Measurements from ENCODE around the gene GPHN. TPM values are rescaled to one million over a fixed set of nuclear protein-coding genes. Genes with fewer than 3 reads are reported as not detected.

Gene GPHN
- total RNA-seq, 1 experiment from 2014 or later: 18.1 TPM

DNA sequence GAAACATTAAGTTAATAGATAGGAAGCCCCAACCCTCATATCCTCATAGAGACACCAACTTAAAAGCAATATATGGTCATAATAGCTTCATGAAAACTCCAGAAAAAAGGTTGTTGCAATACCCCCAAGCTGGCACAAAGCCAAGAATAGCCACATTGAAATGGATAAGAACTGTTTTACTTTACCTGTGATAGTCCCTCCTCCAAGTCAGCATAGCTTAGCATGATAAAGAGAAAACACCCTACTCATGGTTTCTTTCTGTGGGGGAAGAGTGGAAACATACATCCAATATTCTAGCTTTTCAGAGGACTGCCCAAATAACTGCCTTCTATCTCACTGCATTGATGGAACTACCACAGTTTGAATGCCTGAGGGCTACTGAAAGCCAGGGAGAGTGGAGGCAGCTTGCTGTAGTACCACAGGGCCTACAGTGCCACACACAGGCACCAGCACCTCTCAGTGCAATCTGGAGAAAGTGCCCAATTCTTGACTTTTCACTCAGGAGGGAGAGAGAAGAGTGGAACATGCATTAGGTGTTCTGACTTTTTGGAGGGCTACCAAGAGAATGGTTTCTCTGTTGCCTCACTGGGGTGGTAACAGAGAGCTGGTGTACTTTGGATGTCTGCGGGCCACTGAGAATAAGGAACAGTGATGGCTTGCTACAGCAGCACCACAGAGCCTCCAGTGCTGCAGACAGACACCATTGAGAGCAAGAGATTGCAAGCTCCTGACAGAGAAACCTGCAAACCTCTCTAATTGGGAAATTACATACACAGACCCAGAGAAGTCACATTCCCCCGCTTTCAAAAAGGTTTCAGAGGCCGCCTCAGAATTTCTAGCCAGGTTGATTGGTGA is 524.2 kb downstream of the GPHN start:
- CTCF ChIA-PET: no interaction called here
- Mint-ChIP-seq H3K4me1 (peaks cover 21% of the 10 kb centered on the region), H3K27me3 (ENCODE audit: low read depth) (no peaks in the 10 kb centered on the region)

More for the DNA sequence above, 524.2 kb downstream of the GPHN start:
- TF ChIP-seq, protein P1, sequence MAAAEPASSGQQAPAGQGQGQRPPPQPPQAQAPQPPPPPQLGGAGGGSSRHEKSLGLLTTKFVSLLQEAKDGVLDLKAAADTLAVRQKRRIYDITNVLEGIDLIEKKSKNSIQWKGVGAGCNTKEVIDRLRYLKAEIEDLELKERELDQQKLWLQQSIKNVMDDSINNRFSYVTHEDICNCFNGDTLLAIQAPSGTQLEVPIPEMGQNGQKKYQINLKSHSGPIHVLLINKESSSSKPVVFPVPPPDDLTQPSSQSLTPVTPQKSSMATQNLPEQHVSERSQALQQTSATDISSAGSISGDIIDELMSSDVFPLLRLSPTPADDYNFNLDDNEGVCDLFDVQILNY (CRISPR knock-in tag; IDR thresholded peaks at IDR 0.05): no peak
- TF ChIP-seq NR1H2 (CRISPR knock-in tag; IDR thresholded peaks at IDR 0.05) (no peak), MAX (CRISPR knock-in tag; IDR thresholded peaks at IDR 0.05) (no peak), CBFB (CRISPR knock-in tag; IDR thresholded peaks at IDR 0.05; ENCODE audit: low read depth) (no peak), FOXP4 (CRISPR knock-in tag; IDR thresholded peaks at IDR 0.05) (no peak), ZNF396 (CRISPR knock-in tag; IDR thresholded peaks at IDR 0.05; ENCODE audit: borderline replicate concordance) (no peak), GTF2I (CRISPR knock-in tag; conservative IDR thresholded peaks at IDR 0.05) (no peak), RORB (CRISPR knock-in tag; IDR thresholded peaks at IDR 0.05) (no peak), ZBTB21 (CRISPR knock-in tag; IDR thresholded peaks at IDR 0.05; ENCODE audit: borderline replicate concordance) (no peak), KAT7 (CRISPR knock-in tag; IDR thresholded peaks at IDR 0.05; ENCODE audit: borderline replicate concordance) (no peak), PRRX2 (CRISPR knock-in tag; IDR thresholded peaks at IDR 0.05) (no peak), NFATC4 (CRISPR knock-in tag; IDR thresholded peaks at IDR 0.05) (no peak)
- TF ChIP-seq, protein P2, sequence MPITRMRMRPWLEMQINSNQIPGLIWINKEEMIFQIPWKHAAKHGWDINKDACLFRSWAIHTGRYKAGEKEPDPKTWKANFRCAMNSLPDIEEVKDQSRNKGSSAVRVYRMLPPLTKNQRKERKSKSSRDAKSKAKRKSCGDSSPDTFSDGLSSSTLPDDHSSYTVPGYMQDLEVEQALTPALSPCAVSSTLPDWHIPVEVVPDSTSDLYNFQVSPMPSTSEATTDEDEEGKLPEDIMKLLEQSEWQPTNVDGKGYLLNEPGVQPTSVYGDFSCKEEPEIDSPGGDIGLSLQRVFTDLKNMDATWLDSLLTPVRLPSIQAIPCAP (CRISPR knock-in tag; IDR thresholded peaks at IDR 0.05): no peak
- TF ChIP-seq, protein P3, sequence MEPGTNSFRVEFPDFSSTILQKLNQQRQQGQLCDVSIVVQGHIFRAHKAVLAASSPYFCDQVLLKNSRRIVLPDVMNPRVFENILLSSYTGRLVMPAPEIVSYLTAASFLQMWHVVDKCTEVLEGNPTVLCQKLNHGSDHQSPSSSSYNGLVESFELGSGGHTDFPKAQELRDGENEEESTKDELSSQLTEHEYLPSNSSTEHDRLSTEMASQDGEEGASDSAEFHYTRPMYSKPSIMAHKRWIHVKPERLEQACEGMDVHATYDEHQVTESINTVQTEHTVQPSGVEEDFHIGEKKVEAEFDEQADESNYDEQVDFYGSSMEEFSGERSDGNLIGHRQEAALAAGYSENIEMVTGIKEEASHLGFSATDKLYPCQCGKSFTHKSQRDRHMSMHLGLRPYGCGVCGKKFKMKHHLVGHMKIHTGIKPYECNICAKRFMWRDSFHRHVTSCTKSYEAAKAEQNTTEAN (CRISPR knock-in tag; IDR thresholded peaks at IDR 0.05): no peak
- TF ChIP-seq, protein P4, sequence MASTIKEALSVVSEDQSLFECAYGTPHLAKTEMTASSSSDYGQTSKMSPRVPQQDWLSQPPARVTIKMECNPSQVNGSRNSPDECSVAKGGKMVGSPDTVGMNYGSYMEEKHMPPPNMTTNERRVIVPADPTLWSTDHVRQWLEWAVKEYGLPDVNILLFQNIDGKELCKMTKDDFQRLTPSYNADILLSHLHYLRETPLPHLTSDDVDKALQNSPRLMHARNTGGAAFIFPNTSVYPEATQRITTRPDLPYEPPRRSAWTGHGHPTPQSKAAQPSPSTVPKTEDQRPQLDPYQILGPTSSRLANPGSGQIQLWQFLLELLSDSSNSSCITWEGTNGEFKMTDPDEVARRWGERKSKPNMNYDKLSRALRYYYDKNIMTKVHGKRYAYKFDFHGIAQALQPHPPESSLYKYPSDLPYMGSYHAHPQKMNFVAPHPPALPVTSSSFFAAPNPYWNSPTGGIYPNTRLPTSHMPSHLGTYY (CRISPR knock-in tag; IDR thresholded peaks at IDR 0.05): no peak
- TF ChIP-seq, protein P5, sequence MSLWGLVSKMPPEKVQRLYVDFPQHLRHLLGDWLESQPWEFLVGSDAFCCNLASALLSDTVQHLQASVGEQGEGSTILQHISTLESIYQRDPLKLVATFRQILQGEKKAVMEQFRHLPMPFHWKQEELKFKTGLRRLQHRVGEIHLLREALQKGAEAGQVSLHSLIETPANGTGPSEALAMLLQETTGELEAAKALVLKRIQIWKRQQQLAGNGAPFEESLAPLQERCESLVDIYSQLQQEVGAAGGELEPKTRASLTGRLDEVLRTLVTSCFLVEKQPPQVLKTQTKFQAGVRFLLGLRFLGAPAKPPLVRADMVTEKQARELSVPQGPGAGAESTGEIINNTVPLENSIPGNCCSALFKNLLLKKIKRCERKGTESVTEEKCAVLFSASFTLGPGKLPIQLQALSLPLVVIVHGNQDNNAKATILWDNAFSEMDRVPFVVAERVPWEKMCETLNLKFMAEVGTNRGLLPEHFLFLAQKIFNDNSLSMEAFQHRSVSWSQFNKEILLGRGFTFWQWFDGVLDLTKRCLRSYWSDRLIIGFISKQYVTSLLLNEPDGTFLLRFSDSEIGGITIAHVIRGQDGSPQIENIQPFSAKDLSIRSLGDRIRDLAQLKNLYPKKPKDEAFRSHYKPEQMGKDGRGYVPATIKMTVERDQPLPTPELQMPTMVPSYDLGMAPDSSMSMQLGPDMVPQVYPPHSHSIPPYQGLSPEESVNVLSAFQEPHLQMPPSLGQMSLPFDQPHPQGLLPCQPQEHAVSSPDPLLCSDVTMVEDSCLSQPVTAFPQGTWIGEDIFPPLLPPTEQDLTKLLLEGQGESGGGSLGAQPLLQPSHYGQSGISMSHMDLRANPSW (CRISPR knock-in tag; conservative IDR thresholded peaks at IDR 0.05; ENCODE audit: low read depth): no peak
- TF ChIP-seq, protein P6, sequence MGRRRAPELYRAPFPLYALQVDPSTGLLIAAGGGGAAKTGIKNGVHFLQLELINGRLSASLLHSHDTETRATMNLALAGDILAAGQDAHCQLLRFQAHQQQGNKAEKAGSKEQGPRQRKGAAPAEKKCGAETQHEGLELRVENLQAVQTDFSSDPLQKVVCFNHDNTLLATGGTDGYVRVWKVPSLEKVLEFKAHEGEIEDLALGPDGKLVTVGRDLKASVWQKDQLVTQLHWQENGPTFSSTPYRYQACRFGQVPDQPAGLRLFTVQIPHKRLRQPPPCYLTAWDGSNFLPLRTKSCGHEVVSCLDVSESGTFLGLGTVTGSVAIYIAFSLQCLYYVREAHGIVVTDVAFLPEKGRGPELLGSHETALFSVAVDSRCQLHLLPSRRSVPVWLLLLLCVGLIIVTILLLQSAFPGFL (CRISPR knock-in tag; IDR thresholded peaks at IDR 0.05; ENCODE audit: borderline replicate concordance): no peak
- TF ChIP-seq, protein P7, sequence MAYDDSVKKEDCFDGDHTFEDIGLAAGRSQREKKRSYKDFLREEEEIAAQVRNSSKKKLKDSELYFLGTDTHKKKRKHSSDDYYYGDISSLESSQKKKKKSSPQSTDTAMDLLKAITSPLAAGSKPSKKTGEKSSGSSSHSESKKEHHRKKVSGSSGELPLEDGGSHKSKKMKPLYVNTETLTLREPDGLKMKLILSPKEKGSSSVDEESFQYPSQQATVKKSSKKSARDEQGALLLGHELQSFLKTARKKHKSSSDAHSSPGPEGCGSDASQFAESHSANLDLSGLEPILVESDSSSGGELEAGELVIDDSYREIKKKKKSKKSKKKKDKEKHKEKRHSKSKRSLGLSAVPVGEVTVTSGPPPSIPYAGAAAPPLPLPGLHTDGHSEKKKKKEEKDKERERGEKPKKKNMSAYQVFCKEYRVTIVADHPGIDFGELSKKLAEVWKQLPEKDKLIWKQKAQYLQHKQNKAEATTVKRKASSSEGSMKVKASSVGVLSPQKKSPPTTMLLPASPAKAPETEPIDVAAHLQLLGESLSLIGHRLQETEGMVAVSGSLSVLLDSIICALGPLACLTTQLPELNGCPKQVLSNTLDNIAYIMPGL (CRISPR knock-in tag; IDR thresholded peaks at IDR 0.05): no peak
- TF ChIP-seq, protein P8, sequence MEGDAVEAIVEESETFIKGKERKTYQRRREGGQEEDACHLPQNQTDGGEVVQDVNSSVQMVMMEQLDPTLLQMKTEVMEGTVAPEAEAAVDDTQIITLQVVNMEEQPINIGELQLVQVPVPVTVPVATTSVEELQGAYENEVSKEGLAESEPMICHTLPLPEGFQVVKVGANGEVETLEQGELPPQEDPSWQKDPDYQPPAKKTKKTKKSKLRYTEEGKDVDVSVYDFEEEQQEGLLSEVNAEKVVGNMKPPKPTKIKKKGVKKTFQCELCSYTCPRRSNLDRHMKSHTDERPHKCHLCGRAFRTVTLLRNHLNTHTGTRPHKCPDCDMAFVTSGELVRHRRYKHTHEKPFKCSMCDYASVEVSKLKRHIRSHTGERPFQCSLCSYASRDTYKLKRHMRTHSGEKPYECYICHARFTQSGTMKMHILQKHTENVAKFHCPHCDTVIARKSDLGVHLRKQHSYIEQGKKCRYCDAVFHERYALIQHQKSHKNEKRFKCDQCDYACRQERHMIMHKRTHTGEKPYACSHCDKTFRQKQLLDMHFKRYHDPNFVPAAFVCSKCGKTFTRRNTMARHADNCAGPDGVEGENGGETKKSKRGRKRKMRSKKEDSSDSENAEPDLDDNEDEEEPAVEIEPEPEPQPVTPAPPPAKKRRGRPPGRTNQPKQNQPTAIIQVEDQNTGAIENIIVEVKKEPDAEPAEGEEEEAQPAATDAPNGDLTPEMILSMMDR (IDR thresholded peaks at IDR 0.05): no peak
- peaks cover 12% of the 10 kb centered on the region for H3K36me3 Mint-ChIP-seq
- POLR2A ChIA-PET: no interaction called here
- ATAC-seq (peak; percentile 90), DNase-seq (ENCODE audit: low spot score) (no peak)
- H3K4me3 Mint-ChIP-seq: peak overlapping the region; percentile 23; the same call in 1 of the 2 replicates
- H3K9me3 Mint-ChIP-seq: peaks cover 16% of the 10 kb centered on the region
- peak overlapping the region; percentile 60; the same call in 1 of the 2 replicates for H3K27ac Mint-ChIP-seq
